Fibroblast of villous mesenchyme (primary cell): ENCODE measurements around the gene ENTPD6. TPM values are rescaled to one million over a fixed set of nuclear protein-coding genes. Genes with fewer than 3 reads are reported as not detected.

Experiments
- DNase-seq: peaks from one replicate; pipeline ENCODE4 v3.0.0-alpha.2; 2010; ENCODE audit warnings: low read depth
- H3K4me3 ChIP-seq: 2 replicates; pipeline ENCODE4 v1.5.1; 2011; ENCODE audit warnings: low read depth, mild to moderate bottlenecking, low read length
- total RNA-seq: library from RNA; depleted of rRNA; stranded (reverse); fragments of >200 nt; gene quantifications from 2 replicates; pipeline ENCODE4 v1.2.3, GENCODE V29; 2012
- TF ChIP-seq, protein P1 (sequence below): IDR thresholded peaks from 2 replicates; pipeline ENCODE4 v1.5.1; 2012; ENCODE audit warnings: low read depth, mild to moderate bottlenecking, low read length; ENCODE audit not compliant: insufficient read depth

Gene ENTPD6
- total RNA-seq, 1 donor = 38.4 TPM

DNA sequence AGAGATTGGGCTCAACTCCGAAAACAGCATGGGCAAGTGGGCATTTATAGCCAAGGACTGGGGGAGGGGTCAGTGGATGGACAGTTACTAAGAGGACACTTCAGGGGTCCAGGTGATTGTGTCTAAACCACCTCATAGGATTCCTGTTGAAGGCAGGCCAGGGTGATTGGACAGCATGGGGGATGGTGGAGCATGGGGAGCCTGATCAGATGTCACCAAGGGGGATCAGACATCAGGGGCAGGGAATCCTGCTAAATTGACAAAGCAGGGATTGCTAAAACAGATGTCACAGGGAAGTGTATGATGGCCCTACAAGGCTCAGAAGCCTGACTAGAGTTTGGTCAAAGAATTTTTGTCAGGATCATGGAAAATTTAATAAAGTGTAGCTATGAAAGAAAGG is 49.9 kb downstream of the ENTPD6 start:
- no peak for DNase-seq
- TF ChIP-seq, protein P1, sequence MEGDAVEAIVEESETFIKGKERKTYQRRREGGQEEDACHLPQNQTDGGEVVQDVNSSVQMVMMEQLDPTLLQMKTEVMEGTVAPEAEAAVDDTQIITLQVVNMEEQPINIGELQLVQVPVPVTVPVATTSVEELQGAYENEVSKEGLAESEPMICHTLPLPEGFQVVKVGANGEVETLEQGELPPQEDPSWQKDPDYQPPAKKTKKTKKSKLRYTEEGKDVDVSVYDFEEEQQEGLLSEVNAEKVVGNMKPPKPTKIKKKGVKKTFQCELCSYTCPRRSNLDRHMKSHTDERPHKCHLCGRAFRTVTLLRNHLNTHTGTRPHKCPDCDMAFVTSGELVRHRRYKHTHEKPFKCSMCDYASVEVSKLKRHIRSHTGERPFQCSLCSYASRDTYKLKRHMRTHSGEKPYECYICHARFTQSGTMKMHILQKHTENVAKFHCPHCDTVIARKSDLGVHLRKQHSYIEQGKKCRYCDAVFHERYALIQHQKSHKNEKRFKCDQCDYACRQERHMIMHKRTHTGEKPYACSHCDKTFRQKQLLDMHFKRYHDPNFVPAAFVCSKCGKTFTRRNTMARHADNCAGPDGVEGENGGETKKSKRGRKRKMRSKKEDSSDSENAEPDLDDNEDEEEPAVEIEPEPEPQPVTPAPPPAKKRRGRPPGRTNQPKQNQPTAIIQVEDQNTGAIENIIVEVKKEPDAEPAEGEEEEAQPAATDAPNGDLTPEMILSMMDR = no peak
- no peak overlapping the region for H3K4me3 ChIP-seq

DNA sequence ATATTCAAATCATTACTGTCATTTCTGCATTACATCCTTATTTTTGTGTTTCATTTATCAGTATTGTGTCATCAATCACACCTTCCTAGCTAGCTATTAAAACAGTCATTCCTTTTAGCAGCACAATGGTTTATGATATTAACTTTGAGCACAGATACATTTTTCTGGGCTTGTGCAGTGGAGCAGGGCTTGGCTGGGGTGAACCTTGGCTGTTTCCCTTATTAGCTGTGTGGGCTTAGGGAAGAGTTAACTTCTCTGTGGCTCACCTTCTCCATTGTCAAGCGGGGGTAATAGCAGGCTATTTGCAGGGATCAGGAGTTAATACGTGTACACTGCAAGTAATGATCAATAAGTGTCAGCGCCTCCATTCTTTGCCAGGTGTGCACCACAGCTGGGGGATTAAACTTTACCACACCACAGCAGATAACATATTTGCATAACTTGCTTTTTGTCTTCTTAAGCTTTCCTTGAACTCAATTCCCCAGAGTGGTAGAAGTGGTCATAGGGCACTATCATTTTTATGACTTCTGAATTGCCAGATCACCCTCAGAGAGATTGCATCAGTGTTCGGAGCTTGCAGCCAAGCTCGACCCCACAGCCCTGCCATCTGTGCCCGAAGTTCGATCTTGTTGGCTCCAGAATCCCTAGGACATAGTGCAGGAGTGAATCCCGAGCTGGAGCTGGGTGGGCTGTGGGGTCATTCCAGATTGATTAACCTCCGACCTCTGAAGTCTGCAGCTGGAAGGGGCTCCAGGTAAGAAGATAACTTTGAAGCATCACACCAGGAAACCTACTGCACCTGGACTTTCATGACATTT is 50.9 kb downstream of the ENTPD6 start:
- DNase-seq = peak; percentile 79
- TF ChIP-seq, protein P1 = no peak
- H3K4me3 ChIP-seq = peak overlapping the region; percentile 80

- DNase-seq = peak; percentile 81
- H3K4me3 ChIP-seq = peak overlapping the region; percentile 80
- TF ChIP-seq, protein P1 = peak; percentile 66
These were observed 51.5 kb downstream of the ENTPD6 start for GRCh38 chr20:25247000-25247517.

DNA sequence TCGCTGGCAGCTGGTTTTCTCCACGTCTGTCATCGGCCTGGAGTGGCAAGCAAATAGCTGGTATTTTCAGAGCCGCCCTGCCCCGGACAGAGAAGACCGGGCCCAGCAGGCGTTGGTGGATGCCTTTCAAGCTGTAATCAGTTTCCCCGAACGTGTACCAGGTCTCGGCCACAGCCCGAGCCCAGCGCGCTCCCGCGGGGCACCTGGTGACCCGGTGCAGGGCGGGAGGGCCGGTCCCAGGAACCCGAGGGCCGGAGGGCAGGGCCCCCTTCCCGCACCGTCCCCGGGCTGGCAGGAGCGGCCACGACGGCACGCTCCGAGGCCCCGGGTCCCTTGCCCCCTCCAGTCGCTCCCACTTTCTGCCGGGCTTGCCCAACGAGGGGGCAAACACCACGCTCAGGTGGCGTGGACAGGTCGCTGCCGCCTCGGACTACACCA is 52.0 kb downstream of the ENTPD6 start:
- TF ChIP-seq, protein P1 = no peak
- no peak for DNase-seq
- H3K4me3 ChIP-seq = peak overlapping the region; percentile 80

- peak within 1 kb of the TSS; percentile 80 for H3K4me3 ChIP-seq
- TF ChIP-seq, protein P1 = no peak
- DNase-seq = peak; percentile 82
These were observed 52.7 kb downstream of the ENTPD6 start, which contains the start of gene PYGB for GRCh38 chr20:25247956-25248785. Gene PYGB (plus strand): TSS chr20:25248085. CDS start chr20:25248179, 94 bp downstream.

DNA sequence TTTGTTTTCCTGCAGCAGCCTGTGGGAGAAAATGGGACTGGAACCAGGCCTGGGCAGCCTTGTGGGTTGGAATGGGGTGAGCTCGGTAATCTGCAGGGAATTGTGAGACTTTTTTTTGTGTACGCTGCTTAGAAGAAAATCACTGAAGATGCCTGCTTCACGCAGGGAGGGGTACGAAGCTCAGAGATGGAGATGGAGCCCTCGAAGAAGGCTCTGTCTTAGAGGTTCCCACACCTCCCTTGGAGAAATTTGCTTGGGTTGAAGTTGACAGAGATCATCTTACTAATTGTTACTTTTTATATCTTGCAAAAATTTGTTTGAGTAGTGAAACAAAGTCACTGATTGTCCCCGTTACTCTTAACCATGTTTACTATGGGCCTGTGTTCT is 53.3 kb downstream of the ENTPD6 start:
- H3K4me3 ChIP-seq = peak overlapping the region; percentile 80
- DNase-seq = no peak
- TF ChIP-seq, protein P1 = no peak
